ENCODE results near the gene RPL18. TPM values are rescaled to one million over a fixed set of nuclear protein-coding genes. Genes with fewer than 3 reads are reported as not detected.

Gene RPL18
- total RNA-seq, 1 donor: 1,575 TPM

GRCh38 chr19:48596237-48596636 lies 22.7 kb downstream of the RPL18 start:
- no peak for TF ChIP-seq CTCF (IDR thresholded peaks at IDR 0.05; ENCODE audit: insufficient read depth, low read depth, low read length)
- DNase-seq (ENCODE audit: low read depth): no peak

GRCh38 chr19:48595833-48596232 lies 23.1 kb downstream of the RPL18 start:
- no peak overlapping the region for H3K4me3 ChIP-seq (ENCODE audit: low read depth, low read length)
- DNase-seq (ENCODE audit: low read depth): no peak
- TF ChIP-seq CTCF (IDR thresholded peaks at IDR 0.05; ENCODE audit: insufficient read depth, low read depth, low read length): no peak

More at GRCh38 chr19:48596237-48596636, 22.7 kb downstream of the RPL18 start:
- H3K4me3 ChIP-seq (ENCODE audit: low read depth, low read length): no peak overlapping the region

- no peak for DNase-seq (ENCODE audit: low read depth)
- H3K4me3 ChIP-seq (ENCODE audit: low read depth, low read length): no peak overlapping the region
- TF ChIP-seq CTCF (IDR thresholded peaks at IDR 0.05; ENCODE audit: insufficient read depth, low read depth, low read length): no peak
Observed at GRCh38 chr19:48595171-48595570, 23.8 kb downstream of the RPL18 start.

- no peak for DNase-seq (ENCODE audit: low read depth)
- no peak overlapping the region for H3K4me3 ChIP-seq (ENCODE audit: low read depth, low read length)
Observed at GRCh38 chr19:48591021-48591420, 28.0 kb downstream of the RPL18 start.

GRCh38 chr19:48588670-48589401 lies 30.1 kb downstream of the RPL18 start:
- peak; percentile 81 for DNase-seq (ENCODE audit: low read depth)
- H3K4me3 ChIP-seq (ENCODE audit: low read depth, low read length): peak overlapping the region; percentile 62
- peak; percentile 95 for TF ChIP-seq CTCF (IDR thresholded peaks at IDR 0.05; ENCODE audit: insufficient read depth, low read depth, low read length)

More at GRCh38 chr19:48591021-48591420, 28.0 kb downstream of the RPL18 start:
- TF ChIP-seq CTCF (IDR thresholded peaks at IDR 0.05; ENCODE audit: insufficient read depth, low read depth, low read length): no peak

GRCh38 chr19:48587387-48587786 lies 31.6 kb downstream of the RPL18 start:
- H3K4me3 ChIP-seq (ENCODE audit: low read depth, low read length): no peak overlapping the region
- no peak for TF ChIP-seq CTCF (IDR thresholded peaks at IDR 0.05; ENCODE audit: insufficient read depth, low read depth, low read length)
- no peak for DNase-seq (ENCODE audit: low read depth)

- no peak for DNase-seq (ENCODE audit: low read depth)
- no peak for TF ChIP-seq CTCF (IDR thresholded peaks at IDR 0.05; ENCODE audit: insufficient read depth, low read depth, low read length)
- H3K4me3 ChIP-seq (ENCODE audit: low read depth, low read length): no peak overlapping the region
Observed at GRCh38 chr19:48582168-48582567, 36.8 kb downstream of the RPL18 start.

All from fibroblast of villous mesenchyme (primary cell).